HG02973 (cell line): ENCODE measurements around the gene NCMAP.
"Not testable (repeated sequence)": the region's sequence is repeated elsewhere in the genome, so short reads cannot be mapped to it uniquely, and the experiment has no call there.

Experiments used
- ATAC-seq: cut with Tn5 transposase; IDR thresholded peaks from one replicate; pipeline ENCODE4 v1.9.1; 2021; ENCODE audit warnings: moderate library complexity; ENCODE audit not compliant: unreplicated experiment

The NCMAP gene, protein sequence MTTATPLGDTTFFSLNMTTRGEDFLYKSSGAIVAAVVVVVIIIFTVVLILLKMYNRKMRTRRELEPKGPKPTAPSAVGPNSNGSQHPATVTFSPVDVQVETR

DNA sequence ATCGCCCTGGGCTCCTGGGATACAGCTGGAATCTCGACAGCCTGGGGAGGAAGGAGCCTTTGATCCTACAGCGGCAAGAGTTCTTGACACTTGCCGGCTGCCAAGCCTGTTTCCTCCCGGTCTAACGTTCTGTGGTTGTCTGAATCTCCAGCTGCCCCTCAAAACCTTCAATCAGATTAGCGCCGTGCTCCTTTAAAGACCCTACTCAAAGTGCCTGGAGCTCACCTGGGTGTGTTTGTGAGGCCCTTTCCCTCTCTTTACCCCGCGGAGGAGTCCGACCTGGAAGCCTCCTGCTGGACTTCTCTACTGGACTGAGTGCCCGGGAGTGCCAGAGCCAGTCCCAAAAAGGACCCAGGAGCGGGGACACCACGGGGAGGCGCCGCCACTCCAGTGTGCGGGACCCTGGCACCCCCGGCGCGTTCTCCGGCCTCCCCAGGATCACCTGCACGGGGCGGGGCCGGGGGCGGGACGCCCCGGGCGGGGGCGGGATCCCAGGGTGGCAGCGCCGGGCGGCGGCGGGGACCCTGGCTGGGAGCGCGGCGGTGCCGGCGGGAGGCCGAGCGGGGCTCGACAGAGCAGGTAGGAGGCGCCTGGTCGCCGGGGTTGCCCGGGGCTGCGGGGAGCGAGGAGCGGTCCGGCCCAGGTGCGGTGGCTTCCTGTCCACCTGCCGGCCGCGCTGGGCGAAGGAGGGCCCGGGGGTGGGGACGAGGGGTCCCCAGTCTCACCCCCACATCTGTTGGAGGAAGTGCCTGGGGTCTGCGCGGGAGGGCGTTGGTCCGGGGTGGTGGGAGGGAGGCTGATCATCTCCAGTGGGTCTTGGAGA is at the start of gene NCMAP:
Gene NCMAP (plus strand): TSS at position 497 of the 823 bp plus-strand sequence. CDS start 39,344 bp downstream, outside the sequence.
- no peak for ATAC-seq

DNA sequence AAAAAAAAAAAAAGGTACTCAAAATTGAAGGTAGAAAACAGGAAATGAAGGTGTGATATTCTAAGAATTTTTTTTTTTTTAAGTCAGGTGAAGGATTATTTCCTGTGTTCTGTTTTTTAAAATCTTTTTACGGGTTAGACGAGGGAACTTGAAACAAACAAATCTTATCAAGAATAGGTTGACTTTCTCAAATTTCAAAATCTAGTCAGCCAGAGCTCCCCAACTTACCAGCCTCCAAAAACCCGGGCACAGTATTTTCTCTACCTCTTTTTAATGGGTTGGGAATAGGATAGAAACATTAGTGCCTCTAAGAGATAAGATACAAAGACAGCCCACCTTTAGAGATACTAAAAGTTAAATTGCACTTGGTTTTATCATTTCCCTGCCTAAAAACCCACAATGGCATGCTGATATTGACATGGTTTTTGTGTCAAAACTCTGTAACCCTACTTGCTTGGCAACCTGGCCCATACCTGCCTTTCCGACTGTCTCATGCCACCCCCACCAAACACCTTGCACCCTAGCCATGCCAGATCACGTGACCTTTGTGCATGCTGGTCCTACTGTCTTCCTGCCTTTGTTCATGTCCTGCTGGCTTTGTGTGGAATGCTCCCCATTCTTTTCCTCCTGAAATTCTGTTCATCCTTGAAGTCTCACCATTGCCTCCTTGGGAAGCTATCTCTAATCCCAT is 49.1 kb upstream of the NCMAP start:
- no peak for ATAC-seq

DNA sequence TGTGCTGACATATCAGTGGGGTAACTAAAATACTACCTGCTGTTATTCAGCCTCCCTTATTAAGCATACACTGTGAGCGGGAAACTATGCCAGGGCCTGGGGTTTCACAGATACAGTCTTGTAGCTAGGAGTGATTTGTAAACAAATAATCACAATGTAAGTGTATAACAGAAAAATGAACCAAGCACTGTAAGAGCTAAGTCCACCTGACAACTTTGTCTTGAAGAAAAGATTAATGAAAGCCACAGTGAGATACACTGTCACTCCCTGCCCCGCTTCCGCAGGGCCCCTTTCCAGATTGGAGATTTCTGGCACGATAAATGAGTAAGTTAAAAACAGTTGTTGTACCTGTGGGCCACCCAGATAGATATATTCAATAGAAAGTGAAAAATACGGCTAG is 48.5 kb upstream of the NCMAP start:
- no peak for ATAC-seq

GRCh38 chr1:24508911-24509310 is 47.0 kb upstream of the NCMAP start:
- ATAC-seq = no peak

DNA sequence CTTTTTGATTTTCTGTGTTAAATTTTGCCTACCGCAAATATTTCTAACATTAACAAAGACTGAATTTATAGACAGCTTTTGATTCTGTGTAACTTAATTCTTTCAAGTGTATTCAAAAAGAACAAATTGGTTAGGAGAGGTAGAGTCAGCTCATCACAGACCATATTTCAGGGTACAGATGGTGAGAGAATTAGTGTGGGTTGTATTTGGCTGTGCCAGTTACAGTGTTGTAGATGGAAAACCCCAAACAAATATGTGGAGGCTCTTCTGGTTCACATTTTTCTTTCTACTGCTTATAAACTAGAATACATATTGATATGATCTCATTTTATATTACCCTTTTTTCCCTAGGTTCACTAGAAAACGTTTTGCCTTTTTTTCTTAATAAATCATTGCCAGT is 42.2 kb upstream of the NCMAP start:
- no peak for ATAC-seq

DNA sequence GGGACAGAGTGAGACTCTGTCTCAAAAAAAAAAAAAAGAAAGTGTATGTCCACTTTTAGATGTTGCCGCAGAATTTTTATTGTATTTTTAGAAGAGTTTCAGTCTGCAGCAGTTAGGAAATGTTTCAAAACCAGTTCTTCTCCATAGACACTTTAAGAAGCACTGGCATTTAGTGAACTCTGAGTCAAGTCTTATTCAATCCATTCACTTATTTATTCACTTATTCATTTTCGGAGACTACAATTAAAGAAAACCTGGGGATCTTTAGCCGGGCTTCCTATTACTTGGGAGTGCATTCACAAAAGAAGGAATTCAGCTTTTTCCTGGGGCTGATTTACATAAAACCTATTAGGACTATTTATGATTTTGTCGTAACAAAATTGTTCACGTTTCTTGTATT is 40.9 kb upstream of the NCMAP start:
- ATAC-seq = no peak

DNA sequence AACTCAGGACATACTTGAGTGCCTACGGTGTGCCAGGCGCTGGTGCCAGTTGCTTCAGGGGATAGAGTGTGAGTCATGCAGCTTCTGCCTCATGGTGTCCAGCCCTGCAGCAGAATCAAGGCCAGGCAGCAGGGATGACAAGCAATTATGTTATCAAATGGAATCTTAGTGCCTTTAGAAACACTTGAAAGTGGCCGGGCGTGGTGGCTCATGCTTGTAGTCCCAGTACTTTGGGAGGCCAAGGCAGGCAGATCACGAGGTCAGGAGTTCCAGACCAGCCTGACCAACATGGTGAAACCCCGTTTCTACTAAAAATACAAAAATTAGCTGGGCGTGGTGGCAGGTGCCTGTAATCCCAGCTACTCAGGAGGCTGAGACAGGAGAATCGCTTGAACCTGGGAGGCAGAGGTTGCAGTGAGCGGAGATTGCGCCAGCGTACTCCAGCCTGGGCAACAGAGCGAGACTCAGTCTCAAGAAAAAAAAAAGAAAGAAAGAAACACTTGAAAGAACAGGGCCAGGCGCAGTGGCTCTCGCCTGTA is 40.1 kb upstream of the NCMAP start:
- ATAC-seq = not testable (repeated sequence)

DNA sequence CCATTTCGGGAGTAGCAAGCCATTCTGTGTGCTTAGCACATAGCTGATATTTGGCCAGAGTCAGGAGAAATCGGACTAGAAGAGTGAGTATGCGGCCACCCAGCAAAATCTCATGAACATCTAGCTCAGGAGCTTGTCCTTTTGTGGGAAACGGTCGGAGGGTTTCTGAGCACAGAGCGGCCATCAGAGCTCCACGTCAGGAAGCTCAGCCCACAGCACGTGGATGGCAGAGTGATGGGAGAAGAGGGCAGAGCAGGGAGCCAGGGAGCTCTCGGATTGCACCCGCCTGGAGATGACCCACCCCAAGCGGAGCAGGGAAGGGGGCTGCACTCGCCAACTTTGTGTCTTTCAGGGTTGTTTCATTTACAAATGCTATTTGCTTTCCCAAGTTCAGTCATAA is 39.4 kb upstream of the NCMAP start:
- ATAC-seq = no peak

DNA sequence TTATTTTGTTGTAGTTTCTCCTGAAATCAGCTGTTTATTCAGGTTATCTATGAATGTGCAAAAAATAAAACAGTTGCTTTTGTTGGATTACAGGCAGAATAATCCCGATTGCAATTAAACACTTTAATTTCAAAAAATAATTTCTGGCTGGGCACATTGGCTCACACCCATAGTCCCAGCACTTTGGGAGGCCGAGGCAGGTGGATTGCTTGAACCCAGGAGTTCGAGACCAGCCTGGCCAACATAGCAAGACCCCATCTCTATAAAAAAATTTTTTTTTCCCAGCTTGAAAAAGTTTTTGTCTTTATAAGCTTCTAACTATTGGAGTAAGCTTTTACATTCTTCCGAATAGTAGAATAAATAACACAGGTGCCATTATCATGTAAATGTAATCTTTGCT is 38.0 kb upstream of the NCMAP start:
- no peak for ATAC-seq

GRCh38 chr1:24520282-24520681 is 35.6 kb upstream of the NCMAP start:
- ATAC-seq = not testable (repeated sequence)

DNA sequence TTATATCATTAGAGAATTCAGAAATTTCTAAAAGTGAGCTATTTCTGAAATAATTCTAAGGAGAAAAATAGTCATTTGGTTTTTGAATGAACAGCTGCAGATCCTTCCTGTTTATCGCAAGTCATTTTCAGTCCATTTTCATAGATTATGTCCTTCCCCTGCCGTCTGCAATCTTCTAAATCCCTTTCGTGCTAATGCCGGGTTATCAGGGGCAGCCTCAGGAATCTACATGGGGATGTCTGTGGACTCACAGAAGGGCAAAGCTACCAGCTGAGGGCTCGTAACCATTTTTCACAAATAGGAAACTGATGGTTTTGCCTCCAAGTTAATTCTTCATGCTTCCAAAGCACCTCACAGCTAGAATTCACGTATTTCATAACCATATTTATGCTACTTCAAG is 30.3 kb upstream of the NCMAP start:
- ATAC-seq = no peak

DNA sequence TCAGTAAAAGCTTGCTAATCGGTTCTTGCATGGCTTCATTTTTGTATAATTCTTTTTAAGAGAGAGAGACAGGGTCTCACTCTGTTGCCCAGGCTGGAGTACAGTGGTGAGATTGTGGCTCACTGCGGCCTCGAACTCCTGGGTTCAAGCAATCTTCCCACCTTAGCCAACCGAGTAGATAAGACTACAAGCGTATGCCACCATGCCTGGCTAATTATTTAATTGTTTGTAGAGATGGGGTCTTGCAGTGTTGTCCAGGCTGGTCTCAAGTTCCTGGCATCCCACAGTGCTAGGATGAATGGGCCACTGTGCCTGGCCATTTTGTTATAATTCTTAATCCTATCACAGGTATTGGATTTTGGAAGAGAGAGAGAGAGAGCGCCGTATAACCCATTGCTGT is 29.8 kb upstream of the NCMAP start:
- ATAC-seq = no peak

- ATAC-seq = no peak
These were observed 28.8 kb upstream of the NCMAP start for GRCh38 chr1:24526940-24527542.

DNA sequence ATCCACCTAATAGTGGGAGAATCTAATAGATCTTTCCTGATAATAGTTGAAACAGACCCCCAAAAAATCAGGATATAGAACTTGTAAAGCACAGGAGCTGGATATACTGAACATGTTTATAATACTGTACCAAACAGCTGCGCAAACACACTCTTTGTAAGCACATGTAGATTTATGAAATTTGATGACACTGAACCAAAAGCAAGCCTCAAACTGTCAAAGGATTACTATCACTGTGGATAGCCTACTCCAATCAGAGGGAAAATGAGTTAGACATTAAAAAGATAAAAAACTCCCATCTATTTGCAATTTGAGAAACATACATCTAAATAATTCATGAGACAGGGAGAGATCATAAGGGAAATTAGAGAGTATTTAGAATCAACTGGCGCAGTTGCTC is 27.1 kb upstream of the NCMAP start:
- ATAC-seq = no peak

- not testable (repeated sequence) for ATAC-seq
These were observed 26.6 kb upstream of the NCMAP start for GRCh38 chr1:24529292-24529691.

DNA sequence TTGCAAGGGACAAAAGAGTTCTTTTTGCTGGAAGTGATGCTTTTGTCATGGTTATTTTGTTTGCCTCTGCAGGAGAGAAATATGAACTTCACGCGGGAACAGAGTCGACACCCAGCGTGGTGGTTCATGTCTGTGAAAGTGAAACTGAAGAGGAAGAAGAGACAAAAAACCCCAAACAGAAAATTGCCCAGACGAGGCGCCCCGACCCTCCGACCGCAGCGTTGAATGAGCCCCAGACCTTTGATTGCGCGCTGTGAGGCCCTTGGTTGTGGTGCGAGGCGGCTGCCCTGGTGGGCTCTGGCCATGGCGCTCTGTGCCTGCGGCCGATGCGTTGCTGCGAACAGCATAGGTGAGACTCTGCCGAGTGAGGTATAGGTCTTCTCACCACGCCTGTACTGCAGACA is 20.9 kb upstream of the NCMAP start:
- ATAC-seq = no peak

GRCh38 chr1:24535778-24536177 is 20.1 kb upstream of the NCMAP start:
- ATAC-seq = no peak

- ATAC-seq = peak; percentile 57
These were observed 19.5 kb upstream of the NCMAP start for GRCh38 chr1:24536391-24536840.

DNA sequence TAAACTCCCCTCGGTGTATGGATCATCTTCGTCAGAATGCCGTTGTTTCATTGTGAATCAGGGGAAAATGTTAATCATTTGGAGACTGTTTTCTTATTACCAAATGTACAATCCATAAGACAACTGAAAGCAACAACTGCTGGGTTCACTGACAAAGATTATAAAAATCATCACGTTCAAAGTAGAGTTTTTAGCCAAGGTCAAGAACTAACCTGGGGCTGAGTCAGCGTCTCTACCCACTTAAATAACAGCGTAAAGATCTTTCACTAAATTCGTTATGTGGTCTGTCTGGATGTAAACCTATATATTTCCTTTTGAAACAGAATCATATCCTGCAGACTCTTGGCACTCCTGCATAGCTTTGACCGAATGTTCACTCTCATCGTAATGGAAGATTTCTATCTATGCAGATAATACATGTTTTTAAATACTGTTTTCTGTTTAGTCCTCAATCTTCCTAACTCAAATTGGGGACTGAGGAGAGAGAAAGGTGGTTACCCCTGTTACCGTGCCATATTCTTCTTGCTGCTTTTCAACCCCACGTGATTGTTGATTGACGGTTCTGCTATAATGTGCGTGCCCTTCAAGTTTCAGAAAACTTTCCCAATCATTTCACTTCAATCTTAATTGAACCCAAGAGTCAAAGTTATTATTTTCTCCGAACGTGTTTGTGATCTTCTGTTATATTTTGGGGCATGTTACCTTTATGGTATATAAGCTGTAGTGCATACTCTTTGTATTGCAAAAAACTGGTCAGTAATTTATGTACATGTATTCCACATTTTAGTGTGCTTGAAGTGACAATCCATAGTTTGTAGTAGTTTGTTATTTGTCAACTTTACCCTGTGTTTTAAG is 15.6 kb upstream of the NCMAP start:
- ATAC-seq = no peak

GRCh38 chr1:24540906-24541710 is 14.8 kb upstream of the NCMAP start:
- ATAC-seq = no peak
